ENCODE data around the gene PTPRCAP.

The PTPRCAP gene

DNA sequence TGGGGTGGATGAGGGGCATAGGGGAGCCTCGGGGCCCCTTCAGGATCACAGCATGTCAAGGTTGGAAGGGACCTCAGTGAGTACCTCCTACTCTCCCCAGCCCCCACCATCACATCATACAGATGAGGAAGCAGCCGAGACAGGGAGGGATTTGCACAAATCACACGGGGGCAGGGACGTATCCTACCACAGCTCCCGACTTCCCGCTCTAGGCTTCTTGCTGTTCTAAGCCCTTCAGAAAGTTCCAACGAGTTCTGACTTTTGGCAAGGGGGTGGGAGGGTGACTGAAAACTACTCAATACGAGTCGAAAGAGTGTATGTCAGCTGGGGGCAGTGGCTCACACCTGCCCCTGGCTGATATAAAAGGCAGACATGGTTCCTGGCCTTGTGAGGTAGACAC lies 50.4 kb downstream of the PTPRCAP start:
- no peak overlapping the region for H2AFZ ChIP-seq (ENCODE audit: low read length)
- no peaks in the 10 kb centered on the region for H3K9me2 ChIP-seq (replicated peaks; ENCODE audit: low read depth, low read length)
- H3K4me3 ChIP-seq (ENCODE audit: low read length, poor library complexity, severe bottlenecking), result no peak overlapping the region
- no peak overlapping the region for H3K4me2 ChIP-seq (ENCODE audit: low read depth, low read length, poor library complexity, severe bottlenecking)
- H3K9ac ChIP-seq (ENCODE audit: low read depth, low read length, poor library complexity, severe bottlenecking), result no peak overlapping the region
- peaks cover 4% of the 10 kb centered on the region for H4K20me1 ChIP-seq (ENCODE audit: insufficient read depth, low read length, poor library complexity, severe bottlenecking)
- no peaks in the 10 kb centered on the region for H3K9me3 ChIP-seq (ENCODE audit: insufficient read depth, low read depth, low read length)
- no peak for TF ChIP-seq CTCF (conservative IDR thresholded peaks at IDR 0.05; ENCODE audit: low read length)
- TF ChIP-seq EZH2phosphoT487 (IDR thresholded peaks at IDR 0.05; ENCODE audit: borderline replicate concordance), result no peak
- no peaks in the 10 kb centered on the region for H3K27me3 ChIP-seq (ENCODE audit: insufficient read depth, low read length, poor library complexity, severe bottlenecking)
- peaks cover 10% of the 10 kb centered on the region for H3K4me1 ChIP-seq (ENCODE audit: insufficient read depth, low read length, poor library complexity, severe bottlenecking)
- H3F3A ChIP-seq (ENCODE audit: low read depth), result peaks cover 3% of the 10 kb centered on the region; the same call in 1 of the 2 replicates
- H3K36me3 ChIP-seq (ENCODE audit: insufficient read depth, low read length), result no peaks in the 10 kb centered on the region
- H3K79me2 ChIP-seq (ENCODE audit: insufficient read depth, low read length), result peaks cover 19% of the 10 kb centered on the region; the same call in 1 of the 2 replicates

All from Loucy (cell line).